Measurements from ENCODE around the gene SKA3.
"Not testable (repeated sequence)": the region's sequence is repeated elsewhere in the genome, so short reads cannot be mapped to it uniquely, and the experiment has no call there.

The SKA3 gene

DNA sequence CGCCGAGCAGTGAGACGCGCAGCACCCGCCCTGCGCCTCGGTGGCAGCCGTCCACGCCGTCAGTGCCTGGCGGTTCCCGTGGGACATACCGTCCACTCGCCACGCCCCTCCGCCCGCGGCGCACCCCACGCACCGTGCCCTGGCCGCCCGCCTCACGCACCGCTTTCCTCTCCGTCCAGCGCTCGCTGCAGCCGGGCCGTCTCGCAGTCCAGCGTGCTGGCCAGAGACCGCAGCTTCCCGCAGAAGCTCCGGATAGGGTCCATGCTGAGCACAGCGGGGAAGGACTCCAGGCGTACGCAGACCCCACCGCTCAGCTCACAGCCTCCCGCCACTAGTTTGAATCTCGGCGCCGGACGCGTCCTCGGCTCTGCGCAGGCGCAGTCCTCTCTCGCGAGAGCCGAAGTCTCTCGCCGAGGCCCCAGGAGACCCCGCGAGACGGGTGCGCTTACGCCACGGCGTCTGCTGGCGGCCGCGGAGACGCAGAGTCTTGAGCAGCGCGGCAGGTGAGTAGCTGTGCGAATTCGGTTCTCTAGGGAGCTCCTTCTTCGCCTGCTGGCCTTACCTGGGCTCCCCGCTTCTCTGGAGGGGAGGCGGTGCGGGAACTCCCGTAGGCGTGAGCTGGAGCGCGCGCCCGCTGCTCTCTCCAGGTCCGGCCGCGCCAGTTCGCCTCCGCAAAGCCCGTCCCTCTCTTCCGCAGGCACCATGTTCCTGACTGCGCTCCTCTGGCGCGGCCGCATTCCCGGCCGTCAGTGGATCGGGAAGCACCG, at the start of gene SKA3, which contains the start of gene MRPL57:
Gene SKA3 (minus strand): TSS at position 338 of the 767 bp plus-strand sequence. CDS start 75 bp downstream, at position 263.
Gene MRPL57 (plus strand): TSS at position 444 of the 767 bp plus-strand sequence. CDS start 259 bp downstream, at position 703.
- DNase-seq (ENCODE audit: low spot score) = peak; percentile 91

DNA sequence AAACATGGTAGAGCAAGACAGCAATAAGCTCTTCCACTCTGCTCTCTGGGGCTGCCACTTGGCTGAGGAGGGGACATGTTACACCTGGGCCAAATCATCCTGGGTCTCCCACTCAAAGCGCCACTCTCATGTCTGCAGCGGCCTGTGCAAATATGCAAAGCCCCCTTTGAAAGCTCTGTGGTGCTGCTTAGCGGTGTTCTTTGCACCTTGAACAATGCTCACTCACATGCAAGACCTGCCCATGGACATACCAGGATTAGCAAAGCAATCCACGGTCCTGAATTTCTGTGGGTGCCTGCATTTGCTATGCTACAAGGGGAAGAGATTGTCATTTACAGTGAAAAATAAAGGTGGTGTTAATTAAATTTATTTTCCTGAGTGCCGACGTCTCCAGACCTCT, 48.7 kb upstream of the SKA3 start:
- no peak for DNase-seq (ENCODE audit: low spot score)

DNA sequence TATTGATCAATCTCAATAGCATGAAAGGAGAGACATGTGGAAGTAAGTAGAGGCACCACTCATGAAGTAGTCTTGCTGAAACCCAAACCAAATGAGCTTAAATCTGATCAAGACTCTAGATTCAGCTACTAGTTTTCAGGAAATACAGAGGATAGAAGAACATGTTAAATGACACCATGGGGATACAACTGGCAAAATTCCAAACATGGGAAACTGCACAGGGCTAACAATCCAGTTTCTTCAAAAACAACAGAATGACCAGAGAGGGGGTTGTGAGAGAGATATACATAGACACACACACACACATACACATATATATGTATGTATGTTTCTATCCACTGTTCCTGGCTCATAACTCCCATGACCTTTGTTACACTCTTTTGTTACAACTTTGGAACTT, 44.9 kb upstream of the SKA3 start:
- no peak for DNase-seq (ENCODE audit: low spot score)

DNA sequence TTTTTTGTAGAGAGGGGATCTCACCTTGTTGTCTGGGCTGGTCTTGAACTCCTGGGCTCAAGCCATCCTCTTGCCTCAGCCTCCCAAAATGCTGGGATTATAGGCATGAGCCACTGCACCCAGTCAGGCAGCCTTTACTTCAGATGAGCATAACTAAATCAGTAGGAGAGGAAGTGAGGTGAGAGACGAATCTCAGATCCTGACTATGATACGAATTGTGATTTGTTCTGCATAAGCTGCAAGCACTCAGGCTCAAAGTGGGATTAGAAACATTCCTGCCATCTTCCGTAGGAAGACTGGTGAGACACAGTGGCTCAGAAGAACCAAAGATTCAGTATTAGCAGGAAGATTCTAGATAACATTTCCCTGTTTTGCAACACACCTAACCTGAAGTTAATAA, 43.4 kb upstream of the SKA3 start:
- not testable (repeated sequence) for DNase-seq (ENCODE audit: low spot score)

DNA sequence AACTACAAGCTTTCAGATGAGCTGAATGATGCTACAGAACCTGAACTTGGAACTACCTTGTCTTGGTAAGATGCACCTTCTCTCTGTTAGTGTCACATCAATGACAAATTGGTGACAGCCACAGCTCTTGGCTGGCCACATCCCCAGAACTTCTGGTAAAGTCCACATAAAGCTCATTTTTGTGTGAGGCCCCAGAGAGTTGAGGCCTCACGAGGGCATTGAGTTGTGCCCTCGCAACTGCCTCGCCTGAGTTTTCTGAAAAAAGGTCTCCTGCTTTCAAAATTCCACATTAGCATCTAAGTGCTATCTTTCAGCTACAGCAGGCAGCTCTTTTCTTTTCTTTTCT, 42.7 kb upstream of the SKA3 start:
- no peak for DNase-seq (ENCODE audit: low spot score)

DNA sequence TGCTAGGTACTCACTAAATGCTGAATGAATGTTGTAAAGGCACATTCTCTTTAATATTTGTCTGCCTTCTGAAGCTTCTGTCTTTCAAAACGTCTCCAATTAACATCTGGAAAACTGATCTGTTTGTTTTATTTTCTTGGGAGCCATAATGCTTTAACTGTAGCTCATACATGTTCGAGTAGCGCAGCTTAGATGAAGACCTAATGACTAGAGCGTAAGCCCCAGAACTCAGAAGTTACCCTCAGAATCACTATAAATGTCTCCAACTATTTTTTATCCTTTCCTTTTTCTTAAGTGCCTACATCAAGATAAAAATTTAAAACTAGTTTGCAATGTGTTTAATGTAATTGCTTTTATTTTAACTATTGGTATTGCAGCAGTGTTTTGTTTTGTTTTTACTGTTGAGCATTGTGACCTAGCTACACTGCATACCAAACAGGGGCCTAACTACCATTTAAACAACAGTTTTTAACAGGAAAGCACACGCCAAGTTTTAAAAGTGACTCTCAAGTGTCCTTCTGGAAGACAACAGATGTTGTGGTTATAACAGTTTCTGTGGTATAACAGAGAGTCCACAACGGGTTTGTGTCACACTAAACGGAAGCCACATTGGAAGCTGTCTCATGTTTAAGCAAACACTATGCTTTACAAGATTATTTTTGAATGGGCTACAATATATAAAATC, 42.1 kb upstream of the SKA3 start:
- no peak for DNase-seq (ENCODE audit: low spot score)

DNA sequence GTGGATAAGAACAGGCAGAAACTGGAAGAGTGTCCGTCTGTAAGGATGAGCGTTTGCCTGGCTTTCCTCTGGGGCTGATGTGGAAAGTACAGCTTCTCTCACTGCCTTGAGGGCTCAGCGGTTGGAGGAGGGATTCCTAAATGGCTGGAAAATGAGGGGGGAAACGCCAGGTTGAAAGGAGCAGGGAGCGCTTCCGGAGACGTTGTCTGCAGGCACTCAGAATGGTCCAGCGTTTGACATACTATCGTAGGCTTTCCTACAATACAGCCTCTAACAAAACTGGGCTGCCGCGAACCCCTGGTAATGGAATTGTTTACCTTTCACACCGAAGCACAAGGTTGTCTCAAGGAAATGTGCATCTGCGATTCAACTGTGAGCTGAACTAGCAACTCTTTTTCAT, 40.0 kb upstream of the SKA3 start:
- no peak for DNase-seq (ENCODE audit: low spot score)

DNA sequence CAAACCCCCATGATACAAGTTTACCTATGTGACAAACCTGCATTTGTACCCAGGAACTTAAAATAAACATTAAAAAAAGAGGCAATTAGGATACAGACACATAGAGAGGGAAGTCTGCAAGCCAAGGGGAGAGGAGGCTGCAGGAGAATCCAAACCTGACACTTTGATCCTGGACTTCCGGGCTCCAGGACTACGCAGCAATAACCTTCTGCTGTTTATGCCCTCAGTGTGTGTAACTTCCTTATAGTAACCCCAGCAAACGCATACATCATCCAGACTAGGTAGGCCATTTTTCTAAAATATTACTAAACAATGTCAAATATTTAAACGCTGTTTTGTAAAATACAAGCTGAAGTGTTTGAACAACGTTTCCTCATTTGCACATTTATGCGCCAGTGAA, 39.1 kb upstream of the SKA3 start:
- DNase-seq (ENCODE audit: low spot score) = not testable (repeated sequence)

DNA sequence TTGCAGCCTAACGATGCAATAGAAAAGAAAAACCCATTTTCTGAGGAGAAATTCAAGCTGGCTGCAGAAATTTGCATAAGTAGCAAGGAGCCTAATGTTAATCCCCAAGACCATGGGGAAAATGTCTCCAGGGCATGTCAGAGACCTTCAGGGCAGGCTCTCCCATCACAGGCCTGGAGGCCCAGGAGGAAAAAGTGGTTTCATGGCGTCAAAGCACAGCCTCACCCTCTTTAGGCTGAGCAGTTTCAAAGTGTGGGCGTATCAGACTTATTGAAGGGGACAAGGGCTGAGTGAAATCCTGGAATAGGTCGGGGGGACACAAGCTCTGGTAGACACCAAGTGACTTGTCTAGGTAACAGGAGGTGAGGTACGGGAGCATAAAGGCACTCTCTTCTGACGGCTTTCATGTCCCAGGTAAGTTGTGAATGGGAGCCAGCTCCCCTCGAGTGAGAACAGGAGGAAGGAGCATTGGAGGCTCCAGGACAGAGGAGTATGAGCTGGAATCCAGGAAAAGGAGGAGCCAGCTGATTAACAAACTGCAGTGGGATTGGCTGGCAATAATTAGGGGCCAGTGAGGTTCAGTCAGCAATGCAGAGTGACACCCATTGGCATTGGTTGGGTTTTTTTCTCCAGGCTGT, 35.9 kb upstream of the SKA3 start:
- DNase-seq (ENCODE audit: low spot score) = no peak

DNA sequence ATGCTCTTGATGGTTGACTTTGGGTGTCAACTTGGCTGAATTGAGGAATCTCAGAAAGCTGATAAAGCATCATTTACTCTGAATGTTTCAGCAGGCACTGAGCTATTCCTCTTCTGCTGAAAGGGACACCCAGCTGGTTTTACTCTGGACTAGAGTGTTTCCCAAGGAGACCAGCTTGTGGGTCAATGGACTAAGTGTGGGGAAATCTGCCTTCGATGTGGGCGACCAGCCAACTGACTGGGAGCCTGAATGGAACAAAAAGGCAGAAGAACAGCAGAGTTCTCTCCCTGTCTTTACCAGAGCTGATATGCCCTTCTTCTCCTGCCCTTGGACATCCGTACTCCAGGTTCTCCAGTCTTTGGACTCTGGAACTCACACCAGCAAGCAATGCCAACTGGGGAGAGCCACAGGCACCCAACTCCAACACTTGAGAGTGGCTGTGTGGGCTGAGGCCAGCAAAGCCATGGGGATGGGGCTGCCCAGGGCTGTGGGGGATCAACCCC, 32.4 kb upstream of the SKA3 start:
- no peak for DNase-seq (ENCODE audit: low spot score)

DNA sequence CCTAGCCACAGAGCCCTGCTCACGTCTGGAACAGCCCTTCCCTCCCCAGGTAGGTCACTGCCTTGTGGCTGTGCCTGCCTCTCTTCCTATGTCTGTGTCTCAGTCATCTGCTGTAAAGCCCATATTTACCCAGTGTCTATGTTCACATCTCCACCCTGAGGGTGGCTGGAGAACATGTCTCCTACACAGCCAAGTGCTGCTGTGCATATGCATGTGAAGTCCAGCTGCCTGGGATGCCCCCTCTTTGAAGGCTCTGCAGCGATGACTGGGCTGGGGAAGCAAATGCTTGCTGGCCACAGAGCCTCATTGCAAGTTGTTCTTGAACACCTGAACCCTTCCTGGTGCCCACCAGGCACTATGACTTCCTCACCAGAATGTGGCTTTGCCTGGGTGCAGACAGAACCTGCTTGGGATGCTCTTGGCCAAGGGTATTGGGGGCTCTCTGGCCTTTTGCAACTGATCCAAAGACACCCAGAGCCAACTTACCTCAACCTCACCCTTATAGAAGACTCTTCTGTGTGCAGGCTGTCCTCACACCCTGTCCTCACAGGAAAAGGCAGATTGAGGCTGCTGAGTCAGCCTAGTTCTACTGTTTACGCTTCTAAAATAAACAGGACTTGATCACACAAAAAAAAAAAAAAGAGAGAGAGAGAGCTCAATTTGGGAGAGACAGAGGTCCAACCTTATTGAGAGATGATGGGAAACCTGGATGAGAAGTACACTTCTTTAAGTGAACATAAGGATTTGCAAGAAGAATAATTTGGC, 26.6 kb upstream of the SKA3 start:
- DNase-seq (ENCODE audit: low spot score) = no peak

DNA sequence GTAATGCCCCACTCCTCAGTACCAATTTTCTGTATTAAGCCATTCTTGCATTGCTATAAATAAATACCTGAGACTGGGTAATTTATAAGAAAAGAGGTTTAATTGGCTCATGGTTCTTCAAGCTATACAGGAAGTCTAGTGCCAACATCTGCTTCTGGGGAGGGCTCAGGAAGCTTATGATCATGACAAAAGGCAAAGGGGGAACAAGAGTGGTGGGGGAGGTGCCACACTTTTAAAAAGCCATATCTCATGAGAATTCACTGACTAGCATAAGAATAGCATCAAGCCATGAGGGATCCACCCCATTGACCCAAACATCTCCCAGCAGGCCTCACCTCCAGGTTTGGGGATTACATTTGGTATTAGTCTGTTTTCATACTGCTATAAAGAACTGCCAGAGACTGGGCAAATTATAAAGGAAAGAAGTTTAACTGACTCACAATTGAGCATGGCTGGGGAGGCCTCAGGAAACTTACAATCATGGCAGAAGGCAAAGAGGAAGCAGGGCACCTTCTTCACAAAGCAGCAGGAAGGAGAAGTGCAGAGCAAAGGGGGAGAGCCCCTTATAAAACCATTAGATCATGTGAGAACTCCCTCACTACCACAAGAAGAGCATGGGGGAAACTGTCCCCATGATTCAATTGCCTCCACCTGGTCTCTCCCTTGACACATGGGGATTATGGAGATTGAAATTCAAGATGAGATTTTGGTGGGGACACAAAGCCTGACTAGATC, 25.3 kb upstream of the SKA3 start:
- DNase-seq (ENCODE audit: low spot score) = not testable (repeated sequence)

DNA sequence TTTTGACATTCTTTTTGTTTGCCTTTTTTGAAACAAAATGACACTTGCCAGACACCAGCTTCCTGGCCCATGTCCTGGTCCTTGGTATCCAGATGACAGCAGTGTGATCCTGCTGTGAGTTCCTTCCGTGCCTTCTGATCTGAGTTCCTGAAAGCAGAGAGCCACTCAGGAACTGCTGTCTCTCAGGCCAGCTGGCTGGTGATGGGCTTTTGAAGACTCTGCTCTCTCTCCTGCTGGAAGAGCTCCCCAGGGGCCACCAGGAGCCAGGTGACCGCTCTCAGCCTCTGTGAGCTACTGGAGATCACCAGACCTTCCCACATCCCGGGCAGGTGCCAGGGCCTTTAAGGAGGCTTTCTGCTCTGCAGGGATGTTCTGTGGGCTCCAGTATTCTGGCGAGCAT, 22.0 kb upstream of the SKA3 start:
- DNase-seq (ENCODE audit: low spot score) = not testable (repeated sequence)

DNA sequence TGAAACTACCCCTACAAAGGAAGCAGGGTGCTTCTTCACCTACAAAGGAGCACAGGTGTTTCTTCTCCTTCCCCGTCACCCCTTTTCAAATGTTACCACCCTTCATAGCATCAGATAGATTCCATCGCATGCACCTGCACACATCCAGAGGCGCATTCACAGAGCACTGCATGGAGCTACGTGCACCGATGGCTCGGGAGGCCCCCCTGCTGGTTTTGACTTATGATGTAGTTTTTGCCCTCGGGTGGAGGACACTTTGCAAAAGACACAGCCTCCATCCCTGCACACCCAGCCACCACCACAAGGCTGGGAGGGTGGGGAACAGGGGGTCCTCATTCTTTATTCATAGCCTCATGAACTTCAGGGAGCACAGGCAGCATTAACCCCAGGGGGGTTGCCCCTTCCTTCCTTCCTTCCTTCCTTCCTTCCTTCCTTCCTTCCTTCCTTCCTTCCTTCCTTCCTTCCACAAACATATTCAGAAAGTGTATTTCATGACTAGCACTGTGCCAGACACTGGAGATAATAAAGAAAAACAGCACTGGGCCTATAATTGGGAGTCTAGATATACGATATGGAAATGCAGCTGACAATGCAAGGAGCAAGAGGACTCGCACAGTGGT, 21.4 kb upstream of the SKA3 start:
- DNase-seq (ENCODE audit: low spot score) = not testable (repeated sequence)

DNA sequence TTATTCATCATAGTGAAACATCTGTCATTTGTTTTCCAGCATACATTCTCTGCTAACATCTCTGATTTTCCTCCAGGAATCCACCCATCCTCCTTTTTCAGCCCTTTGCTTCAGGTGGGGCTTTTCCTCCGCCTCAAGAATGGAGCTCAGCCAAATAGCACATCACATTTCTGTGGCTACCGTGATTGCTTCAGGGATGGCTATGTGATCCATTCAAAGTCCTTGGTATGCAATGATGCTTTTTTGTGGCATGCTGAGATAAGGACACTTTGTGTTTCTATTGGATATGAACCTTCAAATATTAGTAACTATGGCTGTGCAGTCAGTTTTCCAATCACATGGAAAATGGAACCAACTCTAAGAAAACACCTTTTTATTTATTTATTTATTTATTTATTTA, 18.4 kb upstream of the SKA3 start:
- not testable (repeated sequence) for DNase-seq (ENCODE audit: low spot score)

DNA sequence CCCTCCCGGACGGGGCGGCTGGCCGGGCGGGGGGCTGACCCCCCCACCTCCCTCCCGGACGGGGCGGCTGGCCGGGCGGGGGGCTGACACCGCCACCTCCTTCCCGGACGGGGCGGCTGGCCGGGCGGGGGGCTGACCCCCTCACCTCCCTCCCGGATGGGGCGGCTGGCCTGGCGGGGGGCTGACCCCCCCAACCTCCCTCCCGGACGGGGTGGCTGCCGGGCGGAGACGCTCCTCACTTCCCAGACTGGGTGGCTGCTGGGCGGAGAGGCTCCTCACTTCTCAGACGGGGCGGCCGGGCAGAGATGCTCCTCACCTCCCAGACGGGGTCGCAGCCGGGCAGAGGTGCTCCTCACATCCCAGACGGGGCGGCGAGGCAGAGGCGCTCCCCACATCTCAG, 10.1 kb upstream of the SKA3 start:
- DNase-seq (ENCODE audit: low spot score) = not testable (repeated sequence)

DNA sequence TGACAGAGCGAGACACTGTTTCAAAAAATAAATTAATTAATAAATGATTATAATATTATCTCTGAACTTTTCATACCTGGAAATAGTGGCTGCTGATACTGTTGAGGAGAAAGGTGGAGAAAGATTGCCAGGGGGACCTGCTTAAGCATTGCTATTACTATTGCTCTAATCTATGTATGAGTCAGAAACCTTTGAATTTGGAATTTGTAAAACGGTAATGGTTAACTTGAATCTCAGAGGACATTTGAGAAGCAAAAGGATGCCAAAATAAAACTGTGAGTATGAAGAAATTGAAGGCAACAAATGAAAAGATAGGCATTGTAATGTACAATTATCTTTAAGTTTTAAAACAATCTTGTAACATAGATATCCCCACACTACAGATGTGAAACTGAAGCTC, 5.3 kb upstream of the SKA3 start:
- no peak for DNase-seq (ENCODE audit: low spot score)

DNA sequence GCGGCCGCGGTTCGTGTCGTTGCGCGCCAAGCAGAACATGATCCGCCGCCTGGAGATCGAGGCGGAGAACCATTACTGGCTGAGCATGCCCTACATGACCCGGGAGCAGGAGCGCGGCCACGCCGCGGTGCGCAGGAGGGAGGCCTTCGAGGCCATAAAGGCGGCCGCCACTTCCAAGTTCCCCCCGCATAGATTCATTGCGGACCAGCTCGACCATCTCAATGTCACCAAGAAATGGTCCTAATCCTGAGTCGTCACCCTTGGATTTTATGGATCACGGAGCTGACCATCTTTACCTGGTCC, 581 bp upstream of the SKA3 start:
- no peak for DNase-seq (ENCODE audit: low spot score)

DNA sequence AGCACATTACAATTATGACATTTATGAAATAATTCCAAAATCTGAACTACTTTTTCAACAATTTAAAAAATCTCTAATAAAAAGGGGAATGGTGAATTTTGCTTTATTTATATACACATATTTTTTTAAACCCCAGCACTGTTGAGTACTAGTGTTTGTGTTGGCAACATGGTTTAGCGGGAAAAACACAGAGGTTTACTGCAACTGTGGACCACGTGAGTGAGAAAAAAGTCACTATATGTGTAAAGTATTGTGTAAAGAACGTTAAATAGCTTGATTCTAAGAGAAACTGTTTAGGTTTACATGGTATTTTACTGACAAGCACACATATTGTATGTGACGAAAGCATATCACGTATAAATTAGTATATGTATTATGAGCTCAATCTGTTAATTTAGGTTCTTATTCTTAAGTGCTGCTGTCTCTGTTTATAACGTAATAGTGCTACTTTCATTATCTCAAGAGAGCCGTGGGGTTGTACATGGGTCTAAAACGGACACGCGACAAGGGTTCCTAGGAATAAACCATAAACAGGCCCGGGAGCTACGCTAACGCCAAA, 617 bp downstream of the SKA3 start:
- no peak for DNase-seq (ENCODE audit: low spot score)

DNA sequence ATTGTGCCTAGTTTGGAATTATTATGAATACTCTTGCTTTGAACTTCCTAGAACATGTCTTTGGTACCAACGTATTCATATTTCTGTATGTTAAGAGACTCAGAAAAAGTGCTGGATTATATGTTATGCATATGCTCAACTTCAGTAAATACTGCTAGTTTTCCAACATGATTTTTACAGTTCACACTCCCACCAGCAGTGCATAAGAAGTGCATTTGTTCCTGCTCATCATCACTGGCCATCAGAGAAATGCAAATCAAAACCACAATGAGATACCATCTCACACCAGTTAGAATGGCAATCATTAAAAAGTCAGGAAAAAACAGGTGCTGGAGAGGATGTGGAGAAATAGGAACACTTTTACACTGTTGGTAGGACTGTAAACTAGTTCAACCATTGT, 2.6 kb downstream of the SKA3 start:
- DNase-seq (ENCODE audit: low spot score) = not testable (repeated sequence)

DNA sequence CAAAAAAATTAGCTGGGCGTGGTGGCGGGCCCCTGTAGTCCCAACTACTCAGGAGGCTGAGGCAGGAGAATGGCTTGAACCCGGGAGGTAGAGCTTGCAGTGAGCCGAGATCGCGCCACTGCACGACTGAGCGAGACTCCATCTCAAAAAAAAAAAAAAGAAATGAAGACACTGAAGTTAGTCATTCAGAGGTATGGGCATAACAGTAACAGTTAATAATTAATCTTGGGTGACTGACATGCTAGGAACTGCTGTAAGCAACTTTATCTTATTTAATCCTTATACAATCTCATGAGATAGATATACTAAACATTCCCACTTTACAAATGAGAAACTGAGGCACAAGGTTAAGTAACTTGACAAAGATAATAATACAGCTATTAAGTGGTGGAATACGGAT, 4.9 kb downstream of the SKA3 start:
- DNase-seq (ENCODE audit: low spot score) = no peak
